HepG2 (cell line): ENCODE data around the gene AMBRA1. TPM values are rescaled to one million over a fixed set of nuclear protein-coding genes. Genes with fewer than 3 reads are reported as not detected.

ENCODE experiments used
- ATAC-seq: fragments of 200-7000 bp; cut with Tn5 transposase; 3 replicates; pipeline ENCODE4 v1.9.1; 2020; ENCODE audit warnings: mild to moderate bottlenecking, moderate library complexity
- BruUV-seq: library from RNA; stranded (reverse); fragments of 400-500 nt; replicated peaks from 2 replicates; lab custom pipeline; 2021; lab: Mats Ljungman, UMichigan
- CTCF ChIA-PET: fragments of 300-600 bp; formaldehyde crosslinking; extraction: SDS; loops from one replicate; lab custom pipeline; 2021; ENCODE audit warnings: low total read pairs, inconsistent platforms, low intra/inter-chr PET ratio; lab: Yijun Ruan, JAX
- POLR2A ChIA-PET: fragments of 350-600 bp; sonication (Branson Sonifier 250); formaldehyde crosslinking; loops from one replicate; lab custom pipeline; 2020; ENCODE audit warnings: antibody characterized with exemption, inconsistent platforms; lab: Yijun Ruan, JAX
- DNase-seq: peaks from one replicate; pipeline ENCODE4 v3.0.0-alpha.2; 2015; ENCODE audit warnings: low spot score
- FAIRE-seq: peaks from 3 replicates; lab custom pipeline; 2011; peaks lifted over from hg19 to GRCh38; lab: Jason Lieb, UNC
- H2AFZ ChIP-seq: one replicate; pipeline ENCODE4 v1.6.1; 2011; ENCODE audit warnings: low read length, inconsistent platforms
- H3K27ac ChIP-seq: fragments of 300-600 bp; 3 replicates; pipeline ENCODE4 v1.8.0; 2011; ENCODE audit warnings: mixed run types, mild to moderate bottlenecking, mixed read lengths, low read length, inconsistent platforms; ENCODE audit not compliant: insufficient read depth; ENCODE audit errors: extremely low read length
- H3K27me3 ChIP-seq, 2 experiments: fragments of 200-600 bp in 1 of 2; 2 replicates in 1 of 2; 3 replicates in 1 of 2; pipeline versions ENCODE4 v1.6.0 to v1.8.0; 2011; ENCODE audit warnings: low read length in 2 of 2, mild to moderate bottlenecking in 2 of 2, moderate library complexity in 2 of 2, inconsistent platforms in 1 of 2; ENCODE audit not compliant: insufficient read depth in 2 of 2, control insufficient read depth in 1 of 2
- H3K36me3 ChIP-seq, 2 experiments: fragments of 200-600 bp in 1 of 2; replicated peaks in 1 of 2; 2 replicates in 1 of 2; 3 replicates in 1 of 2; pipeline versions ENCODE4 v1.5.1 to v1.8.0; 2011; ENCODE audit warnings: low read length in 2 of 2, inconsistent platforms in 1 of 2; ENCODE audit not compliant: insufficient read depth in 2 of 2, control insufficient read depth in 1 of 2
- H3K4me1 ChIP-seq: 2 replicates; pipeline ENCODE4 v1.5.1; 2012; ENCODE audit warnings: low read length, inconsistent platforms; ENCODE audit not compliant: insufficient read depth
- H3K4me2 ChIP-seq: 2 replicates; pipeline ENCODE4 v1.6.0; 2011; ENCODE audit warnings: low read depth, low read length, inconsistent platforms
- H3K4me3 ChIP-seq, 3 experiments: fragments of 200-600 bp in 1 of 3; sonication (generic), shearing (Covaris generic) in 1 of 3; replicated peaks in 1 of 3; 2 replicates each; pipeline ENCODE4 v1.5.1; 2011 to 2016; ENCODE audit warnings: low read length in 3 of 3, inconsistent platforms in 2 of 3, low read depth in 2 of 3, mild to moderate bottlenecking in 2 of 3, control low read depth in 1 of 3, mixed read lengths in 1 of 3; ENCODE audit not compliant: insufficient read depth in 1 of 3
- H3K79me2 ChIP-seq: one replicate; pipeline ENCODE4 v1.6.1; 2011; ENCODE audit warnings: low read length, inconsistent platforms; ENCODE audit not compliant: insufficient read depth
- H3K9ac ChIP-seq: 2 replicates; pipeline ENCODE4 v1.6.0; 2011; ENCODE audit warnings: mild to moderate bottlenecking, low read depth, low read length, inconsistent platforms; ENCODE audit not compliant: insufficient read depth
- H3K9me3 ChIP-seq: 2 replicates; pipeline ENCODE4 v1.5.1; 2012; ENCODE audit warnings: mild to moderate bottlenecking, low read length
- H4K20me1 ChIP-seq: 2 replicates; pipeline ENCODE4 v1.6.0; 2011; ENCODE audit warnings: inconsistent platforms, mild to moderate bottlenecking, low read length, moderate library complexity; ENCODE audit not compliant: insufficient read depth
- KLF9 ChIP-seq: IDR thresholded peaks from 2 replicates; pipeline ENCODE4 v1.6.1; 2016; ENCODE audit warnings: low read depth
- PHF5A ChIP-seq: IDR thresholded peaks from one replicate; pipeline ENCODE4 v1.6.1; 2018; ENCODE audit warnings: low read depth, missing genetic modification reagents; ENCODE audit not compliant: unreplicated experiment
- ZBTB7B ChIP-seq: sonication (generic); formaldehyde crosslinking; IDR thresholded peaks from 2 replicates; pipeline ENCODE4 v1.4.0; 2020; ENCODE audit warnings: missing genetic modification reagents
- ZNF547 ChIP-seq: sonication (generic); formaldehyde crosslinking; IDR thresholded peaks from 2 replicates; pipeline ENCODE4 v1.5.1; 2020; ENCODE audit warnings: mild to moderate bottlenecking, missing genetic modification reagents
- ZNF841 ChIP-seq: sonication (generic); formaldehyde crosslinking; IDR thresholded peaks from 2 replicates; pipeline ENCODE4 v1.8.1; 2023; ENCODE audit warnings: missing genetic modification reagents, borderline replicate concordance
- WGBS: methylation state at CpG from one replicate; pipeline ENCODE4 v1.1.6; 2017; ENCODE audit warnings: low lambda C conversion rate; 5-methylcytosine and 5-hydroxymethylcytosine counted together
- in situ Hi-C: cut with HindIII; loops from 2 replicates; pipeline ENCODE4 v1.10.0; 2017; ENCODE audit warnings: low pct_unique_long_range_greater_than_20kb; ENCODE audit not compliant: extremely low pct_ligation_motif_present
- intact Hi-C: fragments of 100-400 bp; cut with micrococcal nuclease; formaldehyde crosslinking; loops from one replicate; pipeline ENCODE4 v1.10.0; 2022; ENCODE audit not compliant: unreplicated experiment
- polyA plus RNA-seq, 8 experiments: library from polyadenylated mRNA; depleted of rRNA in 3 of 8; stranded (reverse) in 7 of 8; unstranded in 1 of 8; fragments of >200 nt; fragmentation: Illumina TruSeq in 4 of 8; extraction: Trizol in 4 of 8; gene quantifications; 2 replicates each; pipeline versions ENCODE4 v1.2.1 to v1.2.3, GENCODE V29; 2011 to 2016; ENCODE audit warnings: low read depth in 4 of 8, missing spikeins in 1 of 8, mixed read lengths in 1 of 8; ENCODE audit not compliant: insufficient read depth in 1 of 8
- total RNA-seq, 5 experiments: library from RNA; depleted of rRNA; stranded (reverse); fragments of >200 nt; fragmentation: Illumina TruSeq; extraction: Trizol; gene quantifications; 2 replicates each; pipeline ENCODE4 v1.2.3, GENCODE V29; 2016; ENCODE audit warnings: low read depth in 1 of 5
- TF ChIP-seq, protein P1 (sequence below): sonication (generic); formaldehyde crosslinking; IDR thresholded peaks from 2 replicates; pipeline ENCODE4 v1.4.0; 2020; ENCODE audit warnings: mild to moderate bottlenecking, missing genetic modification reagents, borderline replicate concordance
- TF ChIP-seq, protein P2 (sequence below): sonication (generic); formaldehyde crosslinking; IDR thresholded peaks from 2 replicates; pipeline ENCODE4 v1.4.0; 2020; ENCODE audit warnings: missing genetic modification reagents
- TF ChIP-seq, protein P3 (sequence below): sonication (generic); formaldehyde crosslinking; IDR thresholded peaks from 2 replicates; pipeline ENCODE4 v1.4.0; 2020; ENCODE audit warnings: low read depth, missing genetic modification reagents
- TF ChIP-seq, protein P4 (sequence below): sonication (generic); IDR thresholded peaks from 2 replicates; pipeline ENCODE4 v1.6.1; 2016; ENCODE audit warnings: low read depth, borderline replicate concordance

AMBRA1 gene
- total and polyA plus RNA-seq, 2 of the 13 experiments (the other 11 are each of a cell fraction or from before 2014, with no cell fraction given), result 15.7 to 26.0 TPM

DNA sequence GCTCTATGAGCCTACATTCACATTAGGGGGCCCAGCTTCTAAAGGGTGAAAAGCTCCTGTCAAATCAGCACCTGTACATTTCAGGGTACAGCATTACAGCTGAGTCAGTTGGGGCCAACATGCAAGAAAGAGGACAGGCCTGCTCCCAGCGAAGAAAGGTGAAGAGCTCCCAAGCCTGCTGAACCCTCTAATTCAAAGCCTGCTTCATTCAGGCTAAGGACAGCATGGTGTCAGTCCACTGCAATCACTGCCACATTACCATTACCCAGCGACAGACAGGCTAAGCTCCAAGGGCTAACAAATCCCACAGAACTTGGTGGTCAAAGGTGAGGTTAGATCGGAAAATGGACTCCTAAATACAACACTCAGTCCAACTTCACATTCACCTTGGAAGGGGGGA is 136.8 kb downstream of the AMBRA1 start:
- Histone ChIP-seq H3K36me3 (peaks cover 1 to 11% of the 10 kb centered on the region in 2 experiments), H3K4me3 (no peak overlapping the region), H3K9ac (no peak overlapping the region), H3K79me2 (peaks cover 15% of the 10 kb centered on the region), H4K20me1 (peaks cover 39% of the 10 kb centered on the region), H3K9me3 (no peaks in the 10 kb centered on the region), H3K4me2 (no peak overlapping the region), H2AFZ (no peak overlapping the region), H3K27me3 (no peaks in the 10 kb centered on the region), H3K27ac (no peak overlapping the region), H3K4me1 (peaks cover 26% of the 10 kb centered on the region)
- FAIRE-seq (no peak), DNase-seq (no peak), ATAC-seq (no peak)
- in situ Hi-C loops (no loop called here), intact Hi-C loops (no loop called here)
- ChIA-PET CTCF (no interaction called here), POLR2A (no interaction called here)
- WGBS, result 89% methylated on average over 3 of the region's 3 CpGs
- no TSS peak for BruUV-seq
- TF ChIP-seq PHF5A (CRISPR knock-in tag) (no peak), ZNF547 (no peak), ZNF841 (CRISPR knock-in tag) (no peak), ZBTB7B (no peak), KLF9 (no peak)
- TF ChIP-seq, protein P1, sequence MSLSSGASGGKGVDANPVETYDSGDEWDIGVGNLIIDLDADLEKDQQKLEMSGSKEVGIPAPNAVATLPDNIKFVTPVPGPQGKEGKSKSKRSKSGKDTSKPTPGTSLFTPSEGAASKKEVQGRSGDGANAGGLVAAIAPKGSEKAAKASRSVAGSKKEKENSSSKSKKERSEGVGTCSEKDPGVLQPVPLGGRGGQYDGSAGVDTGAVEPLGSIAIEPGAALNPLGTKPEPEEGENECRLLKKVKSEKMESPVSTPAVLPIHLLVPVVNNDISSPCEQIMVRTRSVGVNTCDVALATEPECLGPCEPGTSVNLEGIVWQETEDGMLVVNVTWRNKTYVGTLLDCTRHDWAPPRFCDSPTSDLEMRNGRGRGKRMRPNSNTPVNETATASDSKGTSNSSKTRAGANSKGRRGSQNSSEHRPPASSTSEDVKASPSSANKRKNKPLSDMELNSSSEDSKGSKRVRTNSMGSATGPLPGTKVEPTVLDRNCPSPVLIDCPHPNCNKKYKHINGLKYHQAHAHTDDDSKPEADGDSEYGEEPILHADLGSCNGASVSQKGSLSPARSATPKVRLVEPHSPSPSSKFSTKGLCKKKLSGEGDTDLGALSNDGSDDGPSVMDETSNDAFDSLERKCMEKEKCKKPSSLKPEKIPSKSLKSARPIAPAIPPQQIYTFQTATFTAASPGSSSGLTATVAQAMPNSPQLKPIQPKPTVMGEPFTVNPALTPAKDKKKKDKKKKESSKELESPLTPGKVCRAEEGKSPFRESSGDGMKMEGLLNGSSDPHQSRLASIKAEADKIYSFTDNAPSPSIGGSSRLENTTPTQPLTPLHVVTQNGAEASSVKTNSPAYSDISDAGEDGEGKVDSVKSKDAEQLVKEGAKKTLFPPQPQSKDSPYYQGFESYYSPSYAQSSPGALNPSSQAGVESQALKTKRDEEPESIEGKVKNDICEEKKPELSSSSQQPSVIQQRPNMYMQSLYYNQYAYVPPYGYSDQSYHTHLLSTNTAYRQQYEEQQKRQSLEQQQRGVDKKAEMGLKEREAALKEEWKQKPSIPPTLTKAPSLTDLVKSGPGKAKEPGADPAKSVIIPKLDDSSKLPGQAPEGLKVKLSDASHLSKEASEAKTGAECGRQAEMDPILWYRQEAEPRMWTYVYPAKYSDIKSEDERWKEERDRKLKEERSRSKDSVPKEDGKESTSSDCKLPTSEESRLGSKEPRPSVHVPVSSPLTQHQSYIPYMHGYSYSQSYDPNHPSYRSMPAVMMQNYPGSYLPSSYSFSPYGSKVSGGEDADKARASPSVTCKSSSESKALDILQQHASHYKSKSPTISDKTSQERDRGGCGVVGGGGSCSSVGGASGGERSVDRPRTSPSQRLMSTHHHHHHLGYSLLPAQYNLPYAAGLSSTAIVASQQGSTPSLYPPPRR, result no peak
- TF ChIP-seq, protein P2, sequence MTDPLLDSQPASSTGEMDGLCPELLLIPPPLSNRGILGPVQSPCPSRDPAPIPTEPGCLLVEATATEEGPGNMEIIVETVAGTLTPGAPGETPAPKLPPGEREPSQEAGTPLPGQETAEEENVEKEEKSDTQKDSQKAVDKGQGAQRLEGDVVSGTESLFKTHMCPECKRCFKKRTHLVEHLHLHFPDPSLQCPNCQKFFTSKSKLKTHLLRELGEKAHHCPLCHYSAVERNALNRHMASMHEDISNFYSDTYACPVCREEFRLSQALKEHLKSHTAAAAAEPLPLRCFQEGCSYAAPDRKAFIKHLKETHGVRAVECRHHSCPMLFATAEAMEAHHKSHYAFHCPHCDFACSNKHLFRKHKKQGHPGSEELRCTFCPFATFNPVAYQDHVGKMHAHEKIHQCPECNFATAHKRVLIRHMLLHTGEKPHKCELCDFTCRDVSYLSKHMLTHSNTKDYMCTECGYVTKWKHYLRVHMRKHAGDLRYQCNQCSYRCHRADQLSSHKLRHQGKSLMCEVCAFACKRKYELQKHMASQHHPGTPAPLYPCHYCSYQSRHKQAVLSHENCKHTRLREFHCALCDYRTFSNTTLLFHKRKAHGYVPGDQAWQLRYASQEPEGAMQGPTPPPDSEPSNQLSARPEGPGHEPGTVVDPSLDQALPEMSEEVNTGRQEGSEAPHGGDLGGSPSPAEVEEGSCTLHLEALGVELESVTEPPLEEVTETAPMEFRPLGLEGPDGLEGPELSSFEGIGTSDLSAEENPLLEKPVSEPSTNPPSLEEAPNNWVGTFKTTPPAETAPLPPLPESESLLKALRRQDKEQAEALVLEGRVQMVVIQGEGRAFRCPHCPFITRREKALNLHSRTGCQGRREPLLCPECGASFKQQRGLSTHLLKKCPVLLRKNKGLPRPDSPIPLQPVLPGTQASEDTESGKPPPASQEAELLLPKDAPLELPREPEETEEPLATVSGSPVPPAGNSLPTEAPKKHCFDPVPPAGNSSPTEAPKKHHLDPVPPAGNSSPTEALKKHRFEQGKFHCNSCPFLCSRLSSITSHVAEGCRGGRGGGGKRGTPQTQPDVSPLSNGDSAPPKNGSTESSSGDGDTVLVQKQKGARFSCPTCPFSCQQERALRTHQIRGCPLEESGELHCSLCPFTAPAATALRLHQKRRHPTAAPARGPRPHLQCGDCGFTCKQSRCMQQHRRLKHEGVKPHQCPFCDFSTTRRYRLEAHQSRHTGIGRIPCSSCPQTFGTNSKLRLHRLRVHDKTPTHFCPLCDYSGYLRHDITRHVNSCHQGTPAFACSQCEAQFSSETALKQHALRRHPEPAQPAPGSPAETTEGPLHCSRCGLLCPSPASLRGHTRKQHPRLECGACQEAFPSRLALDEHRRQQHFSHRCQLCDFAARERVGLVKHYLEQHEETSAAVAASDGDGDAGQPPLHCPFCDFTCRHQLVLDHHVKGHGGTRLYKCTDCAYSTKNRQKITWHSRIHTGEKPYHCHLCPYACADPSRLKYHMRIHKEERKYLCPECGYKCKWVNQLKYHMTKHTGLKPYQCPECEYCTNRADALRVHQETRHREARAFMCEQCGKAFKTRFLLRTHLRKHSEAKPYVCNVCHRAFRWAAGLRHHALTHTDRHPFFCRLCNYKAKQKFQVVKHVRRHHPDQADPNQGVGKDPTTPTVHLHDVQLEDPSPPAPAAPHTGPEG, result no peak
- TF ChIP-seq, protein P3, sequence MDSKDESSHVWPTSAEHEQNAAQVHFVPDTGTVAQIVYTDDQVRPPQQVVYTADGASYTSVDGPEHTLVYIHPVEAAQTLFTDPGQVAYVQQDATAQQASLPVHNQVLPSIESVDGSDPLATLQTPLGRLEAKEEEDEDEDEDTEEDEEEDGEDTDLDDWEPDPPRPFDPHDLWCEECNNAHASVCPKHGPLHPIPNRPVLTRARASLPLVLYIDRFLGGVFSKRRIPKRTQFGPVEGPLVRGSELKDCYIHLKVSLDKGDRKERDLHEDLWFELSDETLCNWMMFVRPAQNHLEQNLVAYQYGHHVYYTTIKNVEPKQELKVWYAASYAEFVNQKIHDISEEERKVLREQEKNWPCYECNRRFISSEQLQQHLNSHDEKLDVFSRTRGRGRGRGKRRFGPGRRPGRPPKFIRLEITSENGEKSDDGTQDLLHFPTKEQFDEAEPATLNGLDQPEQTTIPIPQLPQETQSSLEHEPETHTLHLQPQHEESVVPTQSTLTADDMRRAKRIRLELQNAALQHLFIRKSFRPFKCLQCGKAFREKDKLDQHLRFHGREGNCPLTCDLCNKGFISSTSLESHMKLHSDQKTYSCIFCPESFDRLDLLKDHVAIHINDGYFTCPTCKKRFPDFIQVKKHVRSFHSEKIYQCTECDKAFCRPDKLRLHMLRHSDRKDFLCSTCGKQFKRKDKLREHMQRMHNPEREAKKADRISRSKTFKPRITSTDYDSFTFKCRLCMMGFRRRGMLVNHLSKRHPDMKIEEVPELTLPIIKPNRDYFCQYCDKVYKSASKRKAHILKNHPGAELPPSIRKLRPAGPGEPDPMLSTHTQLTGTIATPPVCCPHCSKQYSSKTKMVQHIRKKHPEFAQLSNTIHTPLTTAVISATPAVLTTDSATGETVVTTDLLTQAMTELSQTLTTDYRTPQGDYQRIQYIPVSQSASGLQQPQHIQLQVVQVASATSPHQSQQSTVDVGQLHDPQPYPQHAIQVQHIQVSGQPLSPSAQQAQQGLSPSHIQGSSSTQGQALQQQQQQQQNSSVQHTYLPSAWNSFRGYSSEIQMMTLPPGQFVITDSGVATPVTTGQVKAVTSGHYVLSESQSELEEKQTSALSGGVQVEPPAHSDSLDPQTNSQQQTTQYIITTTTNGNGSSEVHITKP (CRISPR knock-in tag), result no peak
- TF ChIP-seq, protein P4, sequence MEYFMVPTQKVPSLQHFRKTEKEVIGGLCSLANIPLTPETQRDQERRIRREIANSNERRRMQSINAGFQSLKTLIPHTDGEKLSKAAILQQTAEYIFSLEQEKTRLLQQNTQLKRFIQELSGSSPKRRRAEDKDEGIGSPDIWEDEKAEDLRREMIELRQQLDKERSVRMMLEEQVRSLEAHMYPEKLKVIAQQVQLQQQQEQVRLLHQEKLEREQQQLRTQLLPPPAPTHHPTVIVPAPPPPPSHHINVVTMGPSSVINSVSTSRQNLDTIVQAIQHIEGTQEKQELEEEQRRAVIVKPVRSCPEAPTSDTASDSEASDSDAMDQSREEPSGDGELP, result no peak
